ENCODE measurements around the gene HESX1.

DNA sequence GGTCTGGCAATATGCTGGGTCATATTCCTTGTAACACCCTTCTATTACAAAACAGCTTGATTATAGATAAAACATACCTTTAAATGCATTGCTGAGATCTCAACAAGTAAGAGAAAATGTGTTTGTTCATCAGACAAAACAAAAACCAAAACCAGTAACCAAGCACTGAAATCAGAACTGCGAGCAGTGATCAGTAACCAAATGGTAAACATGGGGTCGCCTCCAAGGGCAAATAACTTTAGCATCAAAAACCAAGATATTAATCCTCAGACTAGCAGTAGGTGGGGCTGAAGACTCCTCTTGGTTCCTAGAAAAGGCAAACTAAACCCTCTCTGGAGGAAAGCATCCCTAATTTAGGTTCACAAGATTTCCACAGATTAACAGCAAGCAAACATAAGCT is 6.6 kb upstream of the HESX1 start:
- no peak for TF ChIP-seq CTCF (IDR thresholded peaks at IDR 0.05; ENCODE audit: low read depth, low read length, poor library complexity, severe bottlenecking)
- no peak for TF ChIP-seq EZH2phosphoT487 (IDR thresholded peaks at IDR 0.05; ENCODE audit: borderline replicate concordance, low read length)
